Measurements from ENCODE around the gene ADGRL3. TPM values are rescaled to one million over a fixed set of nuclear protein-coding genes. Genes with fewer than 3 reads are reported as not detected.

Gene ADGRL3
- total RNA-seq, 4 donors from 2014 or later: 0.67 to 4.6 (median 1.6) TPM

DNA sequence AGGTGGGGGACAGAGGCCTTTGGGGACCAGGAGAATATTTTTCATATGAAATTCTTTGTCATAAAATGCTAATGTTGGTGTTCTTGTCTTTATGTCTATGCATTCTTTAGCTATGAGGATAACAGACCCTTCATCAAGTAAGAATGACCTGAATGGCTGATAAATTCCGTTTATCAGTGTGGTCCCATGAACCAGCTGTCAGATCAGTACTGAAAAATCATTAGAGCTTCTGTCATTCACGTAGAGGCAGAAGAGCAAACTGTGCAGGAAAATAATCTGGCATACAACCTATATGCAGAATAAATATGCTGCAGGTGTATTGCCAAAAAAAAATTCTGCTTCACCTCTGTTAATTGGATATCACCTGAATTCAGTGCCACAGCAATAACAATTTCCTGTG, 828.6 kb downstream of the ADGRL3 start:
- WGBS, 2 donors: 75 to 77% methylated on average over 2 of the region's 2 CpGs
- no peaks in the 10 kb centered on the region for H3K27me3 ChIP-seq
- no peak overlapping the region for H3K27ac ChIP-seq
- no peaks in the 10 kb centered on the region for H3K36me3 ChIP-seq
- H3K4me1 ChIP-seq: no peaks in the 10 kb centered on the region
- H3K4me3 ChIP-seq (replicated peaks in 1 of 3): no peak overlapping the region
- no peaks in the 10 kb centered on the region for H3K9me3 ChIP-seq
- no peak for DNase-seq
- intact Hi-C loops (cut with DNase I): no loop called here
- no peak for TF ChIP-seq CTCF (IDR thresholded peaks at IDR 0.05)
- TF ChIP-seq POLR2A (IDR thresholded peaks at IDR 0.05): no peak

GRCh38 chr4:62030958-62031357, 830.8 kb downstream of the ADGRL3 start:
- no peak for DNase-seq
- Histone ChIP-seq H3K4me3 (replicated peaks in 1 of 3) (no peak overlapping the region), H3K36me3 (no peaks in the 10 kb centered on the region), H3K4me1 (no peaks in the 10 kb centered on the region), H3K27ac (no peak overlapping the region), H3K9me3 (no peaks in the 10 kb centered on the region), H3K27me3 (no peaks in the 10 kb centered on the region)
- no peak for TF ChIP-seq CTCF (IDR thresholded peaks at IDR 0.05)
- no peak for TF ChIP-seq POLR2A (IDR thresholded peaks at IDR 0.05)
- WGBS, 2 donors: 87 to 88% methylated on average over 2 of the region's 2 CpGs
- intact Hi-C loops (cut with DNase I): no loop called here

GRCh38 chr4:62037571-62037970, 837.4 kb downstream of the ADGRL3 start:
- no peak overlapping the region for H3K4me3 ChIP-seq (replicated peaks in 1 of 3)
- no peak overlapping the region for H3K27ac ChIP-seq
- H3K9me3 ChIP-seq: no peaks in the 10 kb centered on the region
- H3K27me3 ChIP-seq: no peaks in the 10 kb centered on the region
- TF ChIP-seq CTCF (IDR thresholded peaks at IDR 0.05) (no peak), POLR2A (IDR thresholded peaks at IDR 0.05) (no peak)
- H3K4me1 ChIP-seq: no peaks in the 10 kb centered on the region
- intact Hi-C loops (cut with DNase I): no loop called here
- H3K36me3 ChIP-seq: no peaks in the 10 kb centered on the region
- DNase-seq: no peak
- WGBS, 2 donors: 89 to 91% methylated on average over 5 of the region's 5 CpGs

DNA sequence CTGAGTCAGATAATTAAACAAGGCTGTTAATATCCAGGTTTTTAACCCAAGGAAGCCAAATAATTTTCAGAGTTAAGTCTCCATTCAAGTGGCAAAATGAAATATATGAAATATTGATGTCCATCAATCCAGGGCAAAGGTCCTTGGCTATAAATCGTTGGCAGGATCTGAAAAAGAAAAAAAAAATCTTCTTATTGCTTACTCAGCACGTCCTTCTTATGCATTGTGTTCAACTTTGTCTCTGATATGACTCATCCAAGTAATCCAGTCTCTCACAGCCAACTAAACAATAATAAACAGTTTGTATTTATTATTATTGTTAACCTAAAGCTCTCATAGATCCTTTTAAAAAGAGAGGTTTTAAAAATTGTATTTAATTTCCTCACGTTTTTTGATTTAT, 851.2 kb downstream of the ADGRL3 start:
- intact Hi-C loops (cut with DNase I): no loop called here
- H3K27ac ChIP-seq: no peak overlapping the region

DNA sequence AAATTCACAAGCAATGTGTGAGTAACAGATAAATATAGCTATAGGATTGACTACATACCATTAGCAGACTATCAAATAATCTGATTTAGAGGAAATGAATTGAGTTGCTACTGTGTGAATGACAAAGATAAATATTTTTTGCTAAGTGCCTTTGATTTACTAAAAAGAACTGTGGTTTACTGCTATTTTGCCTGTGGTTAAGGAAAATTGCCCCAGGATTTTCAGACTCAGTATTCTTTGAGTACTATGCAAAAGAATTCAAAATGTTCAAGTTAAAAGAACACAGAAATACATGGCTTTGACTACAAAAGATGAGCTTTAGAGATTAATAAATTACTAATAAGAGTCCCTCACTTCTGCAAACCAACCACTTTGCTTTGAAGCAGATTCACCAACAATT, 853.8 kb downstream of the ADGRL3 start:
- H3K4me1 ChIP-seq: no peaks in the 10 kb centered on the region
- no peak overlapping the region for H3K4me3 ChIP-seq (replicated peaks in 1 of 3)
- H3K27ac ChIP-seq: no peak overlapping the region
- intact Hi-C loops (cut with DNase I): no loop called here
- no peaks in the 10 kb centered on the region for H3K36me3 ChIP-seq
- TF ChIP-seq CTCF (IDR thresholded peaks at IDR 0.05) (no peak), POLR2A (IDR thresholded peaks at IDR 0.05) (no peak)
- H3K9me3 ChIP-seq: no peaks in the 10 kb centered on the region
- no peaks in the 10 kb centered on the region for H3K27me3 ChIP-seq
- DNase-seq: no peak

More for the DNA sequence above, 851.2 kb downstream of the ADGRL3 start:
- no peaks in the 10 kb centered on the region for H3K4me1 ChIP-seq
- DNase-seq: no peak
- H3K9me3 ChIP-seq: no peaks in the 10 kb centered on the region
- H3K27me3 ChIP-seq: no peaks in the 10 kb centered on the region
- TF ChIP-seq CTCF (IDR thresholded peaks at IDR 0.05) (no peak), POLR2A (IDR thresholded peaks at IDR 0.05) (no peak)
- H3K4me3 ChIP-seq (replicated peaks in 1 of 3): no peak overlapping the region
- WGBS, 2 donors: 79 to 81% methylated on average over 3 of the region's 3 CpGs
- H3K36me3 ChIP-seq: no peaks in the 10 kb centered on the region

Data from thyroid gland (tissue), 4 donors.